PFSK-1 (cell line): ENCODE measurements around the gene FTSJ3.

Experiments used
- FOXP2 ChIP-seq: optimal IDR thresholded peaks from 2 replicates; pipeline ENCODE3; 2011; ENCODE audit warnings: borderline replicate concordance, control low read depth, inconsistent platforms; ENCODE audit not compliant: insufficient read depth; ENCODE audit errors: extremely low read length, extremely low read depth
- POLR2AphosphoS5 ChIP-seq: IDR thresholded peaks from 2 replicates; pipeline ENCODE4 v1.6.1; 2012; ENCODE audit warnings: low read depth, mild to moderate bottlenecking, control low read depth, low read length, moderate library complexity
- REST ChIP-seq, 2 experiments: IDR thresholded peaks; 2 replicates each; pipeline versions ENCODE4 v1.6.1 to v1.8.0; 2011 to 2012; ENCODE audit warnings: low read depth in 2 of 2, low read length in 2 of 2, control low read depth in 1 of 2, inconsistent platforms in 1 of 2, mild to moderate bottlenecking in 1 of 2, moderate library complexity in 1 of 2; ENCODE audit not compliant: insufficient read depth in 1 of 2
- SIN3A ChIP-seq: IDR thresholded peaks from 2 replicates; pipeline ENCODE4 v1.6.1; 2012; ENCODE audit warnings: mild to moderate bottlenecking, low read length, moderate library complexity, borderline replicate concordance; ENCODE audit not compliant: insufficient read depth
- TAF1 ChIP-seq: IDR thresholded peaks from 2 replicates; pipeline ENCODE4 v1.6.1; 2012; ENCODE audit warnings: low read length, control low read depth, borderline replicate concordance; ENCODE audit not compliant: insufficient read depth

Gene FTSJ3

GRCh38 chr17:63837962-63838600 lies 10.6 kb upstream of the FTSJ3 start:
- no peak for TF ChIP-seq FOXP2
- TF ChIP-seq SIN3A = no peak
- TF ChIP-seq REST (IDR thresholded peaks at IDR 0.05; ENCODE audit: insufficient read depth in 1 of 2, low read depth in 2 of 2, low read length in 2 of 2) = no peak
- TF ChIP-seq POLR2AphosphoS5 = no peak
- TF ChIP-seq TAF1 = no peak

GRCh38 chr17:63837480-63837879 lies 10.0 kb upstream of the FTSJ3 start:
- no peak for TF ChIP-seq REST (IDR thresholded peaks at IDR 0.05; ENCODE audit: insufficient read depth in 1 of 2, low read depth in 2 of 2, low read length in 2 of 2)
- no peak for TF ChIP-seq FOXP2
- no peak for TF ChIP-seq POLR2AphosphoS5
- no peak for TF ChIP-seq TAF1
- no peak for TF ChIP-seq SIN3A

- TF ChIP-seq TAF1 (no peak), FOXP2 (no peak), SIN3A (no peak), POLR2AphosphoS5 (no peak), REST (IDR thresholded peaks at IDR 0.05; ENCODE audit: insufficient read depth in 1 of 2, low read depth in 2 of 2, low read length in 2 of 2) (no peak)
Measured at GRCh38 chr17:63836811-63837210, 9.3 kb upstream of the FTSJ3 start.

- TF ChIP-seq SIN3A = no peak
- no peak for TF ChIP-seq REST (IDR thresholded peaks at IDR 0.05; ENCODE audit: insufficient read depth in 1 of 2, low read depth in 2 of 2, low read length in 2 of 2)
- TF ChIP-seq TAF1 = no peak
- TF ChIP-seq FOXP2 = no peak
- TF ChIP-seq POLR2AphosphoS5 = no peak
Measured at GRCh38 chr17:63835167-63835720, 7.8 kb upstream of the FTSJ3 start.
